ENCODE measurements around the gene RPL27A.

Gene RPL27A

DNA sequence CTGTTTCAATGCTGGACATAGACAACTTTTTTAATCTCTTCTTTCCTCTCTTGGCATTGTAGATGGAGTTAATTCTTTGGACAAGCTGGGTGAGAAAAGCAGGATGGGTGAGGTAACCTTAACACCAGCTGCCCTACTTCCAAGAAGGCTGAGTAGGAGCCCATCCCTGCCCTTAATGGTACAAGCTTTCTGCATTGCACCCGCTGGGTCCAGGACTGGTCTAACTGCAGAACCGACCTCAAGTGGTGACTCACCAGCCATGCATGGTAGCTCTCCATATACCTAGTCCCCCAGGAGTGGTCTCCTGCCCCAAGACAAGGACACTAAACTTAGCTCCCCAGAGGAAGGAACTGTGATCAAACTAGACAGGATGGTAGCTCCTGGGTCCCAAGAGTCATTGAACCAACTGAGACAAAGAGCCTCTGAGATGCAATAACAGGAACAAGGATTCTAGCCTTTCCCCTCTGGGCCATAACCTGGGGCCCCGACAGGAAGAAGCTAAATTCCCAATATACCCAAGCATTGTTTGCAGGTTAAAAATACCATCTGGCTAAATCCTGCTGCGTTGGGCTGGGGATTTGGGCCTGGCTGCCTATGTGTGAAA is 32.1 kb downstream of the RPL27A start:
- H3K27me3 Mint-ChIP-seq = no peaks in the 10 kb centered on the region
- no peaks in the 10 kb centered on the region for H3K36me3 Mint-ChIP-seq
- H3K9me3 Mint-ChIP-seq = no peaks in the 10 kb centered on the region
- no peak overlapping the region for H3K4me3 Mint-ChIP-seq
- peaks cover 16% of the 10 kb centered on the region for H3K4me1 Mint-ChIP-seq
- no peak for ATAC-seq (ENCODE audit: low read depth)
- no peak for DNase-seq (ENCODE audit: low spot score in 2 of 2)
- no peak overlapping the region for H3K27ac Mint-ChIP-seq

DNA sequence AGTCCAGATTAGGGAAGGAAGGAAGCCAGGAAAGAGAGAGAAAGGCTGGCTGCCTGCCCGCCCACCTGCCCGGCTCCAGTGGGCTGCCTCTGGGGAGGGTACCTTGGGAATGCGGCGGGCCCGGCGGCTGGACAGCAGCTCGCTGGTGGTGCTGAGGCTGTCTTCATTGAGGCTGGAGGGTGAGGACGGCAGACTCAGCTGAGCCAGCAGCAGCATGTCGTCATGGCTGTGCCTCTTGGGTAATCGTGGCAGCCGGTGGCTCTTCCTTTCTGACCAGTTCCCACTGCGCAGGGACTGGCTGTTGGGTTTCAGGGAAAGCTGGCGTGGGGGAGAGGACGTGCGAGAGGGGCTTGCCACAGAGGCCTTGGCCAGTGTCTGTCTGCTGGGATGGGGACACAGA is 32.9 kb downstream of the RPL27A start:
- no peak overlapping the region for H3K4me3 Mint-ChIP-seq
- H3K36me3 Mint-ChIP-seq = no peaks in the 10 kb centered on the region
- H3K27ac Mint-ChIP-seq = no peak overlapping the region
- H3K27me3 Mint-ChIP-seq = no peaks in the 10 kb centered on the region
- H3K9me3 Mint-ChIP-seq = no peaks in the 10 kb centered on the region
- DNase-seq (ENCODE audit: low spot score in 2 of 2) = no peak
- no peak for ATAC-seq (ENCODE audit: low read depth)
- H3K4me1 Mint-ChIP-seq = peaks cover 16% of the 10 kb centered on the region

DNA sequence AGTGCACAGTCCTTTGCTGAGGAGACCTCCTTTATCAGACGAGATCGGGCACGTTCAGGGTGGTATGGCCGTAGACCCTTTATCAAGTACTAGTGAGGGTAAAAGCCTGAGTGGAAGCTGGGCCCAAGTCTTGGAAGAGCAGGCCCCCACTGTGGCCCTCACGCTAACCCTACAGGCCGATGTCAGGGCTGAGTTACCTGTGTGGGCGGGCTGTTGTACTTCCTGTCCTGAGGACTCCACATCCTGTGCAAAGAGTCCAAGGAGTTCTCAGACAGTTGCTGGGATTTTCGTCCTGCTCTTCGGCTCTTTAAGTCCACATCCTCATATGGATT is 34.9 kb downstream of the RPL27A start:
- no peak for DNase-seq (ENCODE audit: low spot score in 2 of 2)
- peaks cover 4% of the 10 kb centered on the region for H3K27me3 Mint-ChIP-seq
- H3K9me3 Mint-ChIP-seq = no peaks in the 10 kb centered on the region
- peak overlapping the region; percentile 59 for H3K4me3 Mint-ChIP-seq
- H3K4me1 Mint-ChIP-seq = peaks cover 16% of the 10 kb centered on the region
- H3K27ac Mint-ChIP-seq = peak overlapping the region; percentile 38
- ATAC-seq (ENCODE audit: low read depth) = no peak
- no peaks in the 10 kb centered on the region for H3K36me3 Mint-ChIP-seq

DNA sequence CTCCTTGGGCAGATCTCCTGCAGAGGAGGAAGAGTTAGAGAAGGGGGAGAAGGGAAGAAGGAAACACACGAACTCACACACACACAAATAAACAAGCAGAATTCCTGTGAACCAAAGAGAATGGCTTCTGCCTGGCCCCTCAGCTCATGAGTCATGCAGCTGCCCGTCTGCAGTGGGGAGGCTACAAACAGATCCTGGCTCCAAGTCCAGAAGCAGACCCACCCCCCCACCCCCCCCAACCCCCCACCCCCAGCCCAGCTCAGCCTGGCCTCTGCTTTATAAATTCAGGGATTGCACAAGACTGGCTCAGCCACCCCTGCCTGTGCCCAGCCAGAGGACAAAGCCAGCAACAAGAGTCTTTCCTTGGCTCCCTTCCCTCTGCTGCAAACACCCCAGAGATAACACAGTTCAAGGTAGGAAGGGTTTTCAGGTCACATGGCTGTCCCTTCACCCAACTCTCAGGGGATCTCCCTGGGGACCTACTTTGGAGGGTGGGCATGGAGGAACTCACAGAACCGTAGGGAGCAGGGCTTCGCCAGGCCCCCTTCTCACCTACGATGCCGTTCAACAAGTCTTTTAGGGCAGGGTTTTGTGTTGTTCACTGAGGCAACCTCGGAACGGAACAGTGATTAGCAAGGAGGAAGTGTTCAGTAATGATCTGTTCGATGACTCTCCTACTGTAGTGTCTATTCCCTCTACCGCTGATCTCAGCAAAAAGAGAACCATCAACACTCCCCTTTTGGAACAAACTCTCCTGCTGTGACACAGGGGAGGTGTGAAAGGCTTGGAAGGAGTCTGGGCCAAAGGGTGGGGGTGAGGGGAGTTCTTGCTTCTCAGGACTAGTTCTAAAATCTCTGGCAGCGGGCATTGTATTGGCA is 35.5 kb downstream of the RPL27A start:
- Mint-ChIP-seq H3K27me3 (peaks cover 4% of the 10 kb centered on the region), H3K36me3 (no peaks in the 10 kb centered on the region), H3K27ac (peak overlapping the region; percentile 86), H3K4me1 (peaks cover 16% of the 10 kb centered on the region), H3K9me3 (no peaks in the 10 kb centered on the region), H3K4me3 (peak overlapping the region; percentile 84)
- DNase-seq (ENCODE audit: low spot score in 2 of 2) (peak in 1 of 2 donors; percentile 19), ATAC-seq (ENCODE audit: low read depth) (peak; percentile 96)

DNA sequence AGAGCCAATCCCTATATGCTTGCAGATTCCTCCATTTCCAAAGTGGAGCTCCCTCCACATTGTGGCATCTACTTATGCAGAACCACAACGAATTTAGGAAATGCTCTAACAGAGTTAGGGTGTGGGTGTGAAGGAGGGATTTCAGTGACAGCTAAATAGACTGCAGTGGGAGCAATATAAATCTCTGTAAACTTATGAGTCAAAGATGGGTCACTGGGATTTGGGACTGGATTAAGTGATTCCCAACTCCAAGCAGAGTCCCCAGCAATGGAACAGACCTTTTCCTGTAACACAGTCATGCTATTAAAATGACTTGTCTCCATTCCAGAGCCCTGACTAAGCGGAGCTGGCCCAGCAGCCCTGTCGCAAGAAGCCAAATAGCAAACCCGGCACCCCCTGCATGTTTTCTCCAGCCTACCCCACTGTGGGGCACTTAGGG is 36.6 kb downstream of the RPL27A start:
- H3K27me3 Mint-ChIP-seq = peaks cover 4% of the 10 kb centered on the region
- ATAC-seq (ENCODE audit: low read depth) (no peak), DNase-seq (ENCODE audit: low spot score in 2 of 2) (no peak)
- no peak overlapping the region for H3K4me3 Mint-ChIP-seq
- H3K4me1 Mint-ChIP-seq = peaks cover 16% of the 10 kb centered on the region
- H3K36me3 Mint-ChIP-seq = no peaks in the 10 kb centered on the region
- H3K9me3 Mint-ChIP-seq = no peaks in the 10 kb centered on the region
- H3K27ac Mint-ChIP-seq = no peak overlapping the region

DNA sequence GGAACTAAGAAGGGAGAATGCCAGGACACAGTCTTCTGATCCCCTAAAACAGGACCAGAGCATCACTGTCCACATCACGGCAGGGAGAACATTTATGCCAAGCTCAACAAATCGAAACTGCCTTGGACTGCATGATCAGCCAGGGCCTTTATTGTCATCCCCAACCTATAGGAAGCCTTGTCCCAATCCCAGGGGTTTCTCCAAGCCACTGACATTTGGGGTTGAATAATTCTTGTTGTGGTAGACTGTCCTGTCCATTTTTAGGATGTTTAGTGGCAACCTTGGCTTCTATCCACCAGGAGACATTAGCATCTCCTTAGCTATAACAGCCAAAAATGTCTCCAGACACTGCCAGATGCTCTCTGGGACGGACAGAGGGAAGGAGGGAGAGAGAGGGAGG is 37.1 kb downstream of the RPL27A start:
- Mint-ChIP-seq H3K27ac (no peak overlapping the region), H3K4me3 (no peak overlapping the region), H3K9me3 (no peaks in the 10 kb centered on the region), H3K27me3 (peaks cover 4% of the 10 kb centered on the region), H3K4me1 (peaks cover 16% of the 10 kb centered on the region), H3K36me3 (no peaks in the 10 kb centered on the region)
- ATAC-seq (ENCODE audit: low read depth) = no peak
- DNase-seq (ENCODE audit: low spot score in 2 of 2) = no peak

DNA sequence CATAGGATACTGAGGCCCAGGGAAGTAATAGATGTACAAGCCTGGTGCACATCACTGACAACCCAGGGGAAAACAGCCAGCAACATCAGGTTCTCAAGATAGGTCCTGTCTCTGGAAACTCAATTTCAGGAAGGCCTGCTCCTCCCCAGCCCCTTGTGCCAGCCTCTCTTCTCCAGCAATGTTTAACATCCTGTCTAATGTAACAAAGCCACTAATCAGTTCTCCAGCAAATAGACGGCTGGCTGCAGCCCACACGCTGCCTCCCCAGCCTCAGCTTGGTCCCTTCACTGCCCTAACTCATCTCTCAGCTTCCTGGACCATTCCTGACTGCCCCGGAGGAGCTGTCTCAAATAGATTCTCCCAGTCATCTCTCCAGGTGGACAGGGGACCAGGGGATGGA is 37.8 kb downstream of the RPL27A start:
- ATAC-seq (ENCODE audit: low read depth) = no peak
- no peak for DNase-seq (ENCODE audit: low spot score in 2 of 2)
- no peaks in the 10 kb centered on the region for H3K36me3 Mint-ChIP-seq
- no peaks in the 10 kb centered on the region for H3K9me3 Mint-ChIP-seq
- H3K27me3 Mint-ChIP-seq = peaks cover 4% of the 10 kb centered on the region
- no peak overlapping the region for H3K27ac Mint-ChIP-seq
- peaks cover 16% of the 10 kb centered on the region for H3K4me1 Mint-ChIP-seq
- no peak overlapping the region for H3K4me3 Mint-ChIP-seq

DNA sequence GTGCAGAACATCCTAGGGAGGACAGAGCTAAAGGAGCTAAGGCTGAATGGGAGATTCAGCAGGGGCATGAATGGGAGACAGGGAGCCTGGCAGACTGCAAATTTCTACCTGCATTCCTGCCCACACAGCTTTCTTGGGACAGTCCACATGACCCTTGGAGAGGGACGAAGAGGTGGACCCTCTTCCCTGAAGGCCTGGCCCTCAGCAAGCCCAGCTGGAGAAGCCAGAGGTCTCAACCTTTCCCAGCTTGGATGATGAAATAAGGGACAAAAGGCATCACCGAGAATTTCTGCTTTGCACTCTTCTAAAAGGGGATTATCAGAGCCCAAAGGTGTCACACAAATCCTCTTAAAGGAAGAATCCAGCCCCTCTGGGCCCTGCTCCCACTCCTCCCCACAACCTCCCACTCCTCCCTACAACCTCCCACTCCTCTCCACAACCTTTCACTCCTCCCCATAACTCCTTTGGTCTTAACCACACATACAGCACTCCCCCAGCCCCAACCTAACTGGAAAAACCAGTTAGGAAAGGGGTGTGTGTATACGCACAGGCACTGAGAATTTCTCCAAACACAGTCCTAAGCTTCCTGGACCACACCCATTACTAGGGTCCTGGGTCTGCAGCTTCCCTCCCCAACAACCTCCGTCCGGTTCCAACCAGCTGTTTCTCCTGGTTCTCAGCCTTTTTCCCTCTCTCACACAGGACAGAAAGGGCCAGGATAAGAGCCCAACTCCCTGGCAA is 38.4 kb downstream of the RPL27A start:
- Mint-ChIP-seq H3K4me3 (no peak overlapping the region), H3K9me3 (no peaks in the 10 kb centered on the region), H3K4me1 (peaks cover 16% of the 10 kb centered on the region), H3K36me3 (no peaks in the 10 kb centered on the region), H3K27me3 (peaks cover 4% of the 10 kb centered on the region), H3K27ac (no peak overlapping the region)
- ATAC-seq (ENCODE audit: low read depth) (no peak), DNase-seq (ENCODE audit: low spot score in 2 of 2) (no peak)

DNA sequence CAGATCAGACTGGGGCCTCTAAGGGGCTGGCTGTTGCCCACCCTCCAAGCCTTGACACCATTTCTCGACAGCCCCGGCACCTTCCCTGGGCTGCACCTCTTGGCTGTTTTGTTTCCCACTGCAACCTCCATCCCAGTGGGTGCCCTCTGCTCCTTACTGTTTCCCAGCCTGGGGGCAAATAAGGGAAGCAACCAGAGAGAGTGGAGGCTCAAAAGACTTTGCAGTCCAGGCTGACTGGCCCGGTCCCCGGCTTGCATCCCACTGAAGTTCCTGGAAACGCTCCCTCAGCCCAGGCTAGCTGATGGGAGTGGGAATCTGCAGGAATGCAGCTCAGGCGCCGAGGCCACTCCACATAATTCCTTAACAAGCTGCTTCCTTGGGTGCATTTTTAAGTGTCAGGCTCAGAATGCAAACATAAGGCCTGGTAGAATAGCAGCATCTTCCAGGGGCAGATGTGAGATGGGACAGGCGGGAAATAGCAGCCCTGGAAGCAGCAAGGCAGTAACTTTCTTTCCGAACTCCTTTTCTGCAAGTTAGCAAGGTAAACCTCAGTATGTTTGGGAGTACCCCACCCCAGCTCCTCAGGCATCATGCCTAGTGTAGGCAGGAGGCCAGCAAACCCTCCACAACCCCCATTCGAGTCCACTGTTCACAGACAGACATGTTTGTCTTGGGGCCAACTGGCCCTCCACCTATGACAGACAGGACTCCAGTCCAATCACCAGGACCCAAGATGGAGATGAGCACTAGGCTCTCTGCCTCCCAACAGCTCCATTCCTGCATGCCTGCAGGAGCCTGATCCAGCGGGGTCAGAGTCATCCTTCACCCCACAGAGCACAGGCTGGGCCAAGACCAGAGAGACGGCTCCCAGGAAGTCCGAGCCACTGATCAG is 39.3 kb downstream of the RPL27A start:
- peaks cover 4% of the 10 kb centered on the region for H3K27me3 Mint-ChIP-seq
- no peak for DNase-seq (ENCODE audit: low spot score in 2 of 2)
- no peak overlapping the region for H3K27ac Mint-ChIP-seq
- ATAC-seq (ENCODE audit: low read depth) = no peak
- H3K36me3 Mint-ChIP-seq = no peaks in the 10 kb centered on the region
- H3K4me1 Mint-ChIP-seq = peaks cover 16% of the 10 kb centered on the region
- H3K4me3 Mint-ChIP-seq = no peak overlapping the region
- H3K9me3 Mint-ChIP-seq = no peaks in the 10 kb centered on the region

DNA sequence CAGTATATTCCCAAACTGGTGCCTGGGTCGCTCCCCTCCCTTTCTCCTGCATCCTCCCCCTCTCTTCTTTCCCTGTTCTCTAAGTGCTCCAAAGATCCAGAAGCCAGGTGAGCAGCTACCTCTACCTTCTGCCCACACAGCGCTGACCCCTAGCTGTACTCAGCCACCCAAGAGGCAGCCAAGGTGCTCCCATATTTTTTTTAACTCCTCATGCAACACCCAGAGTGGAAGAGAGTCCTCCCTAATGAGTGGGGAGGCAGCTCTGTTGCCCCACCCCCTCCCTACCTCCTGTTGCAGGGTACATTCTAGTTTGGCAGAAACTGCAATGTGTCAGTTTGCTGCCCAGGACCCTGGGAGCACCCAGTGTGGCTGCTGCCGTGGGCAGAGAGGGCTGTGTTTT is 40.2 kb downstream of the RPL27A start:
- peaks cover 9% of the 10 kb centered on the region for H3K4me1 Mint-ChIP-seq
- ATAC-seq (ENCODE audit: low read depth) (no peak), DNase-seq (ENCODE audit: low spot score in 2 of 2) (no peak)
- H3K9me3 Mint-ChIP-seq = no peaks in the 10 kb centered on the region
- no peaks in the 10 kb centered on the region for H3K36me3 Mint-ChIP-seq
- H3K27ac Mint-ChIP-seq = no peak overlapping the region
- H3K4me3 Mint-ChIP-seq = no peak overlapping the region
- H3K27me3 Mint-ChIP-seq = peaks cover 4% of the 10 kb centered on the region

DNA sequence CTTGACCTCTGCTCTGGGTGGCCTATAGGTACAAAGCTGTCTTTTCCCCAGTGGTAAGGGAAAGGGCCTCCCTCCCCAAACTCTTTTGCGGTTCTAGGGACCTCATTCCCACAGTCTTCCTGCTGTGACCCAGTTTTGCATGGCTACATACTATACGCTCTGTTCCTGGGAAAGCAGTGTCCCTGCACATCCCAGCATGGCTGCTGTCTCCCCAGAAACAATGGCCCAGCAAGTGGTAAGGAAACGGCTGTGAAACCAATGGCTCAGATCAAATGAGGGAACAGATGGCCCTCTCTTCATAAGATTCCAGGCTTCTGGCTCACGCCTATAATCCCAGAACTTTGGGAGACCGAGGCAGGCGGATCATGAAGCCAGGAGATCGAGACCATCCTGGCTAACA is 41.1 kb downstream of the RPL27A start:
- H3K27ac Mint-ChIP-seq = no peak overlapping the region

DNA sequence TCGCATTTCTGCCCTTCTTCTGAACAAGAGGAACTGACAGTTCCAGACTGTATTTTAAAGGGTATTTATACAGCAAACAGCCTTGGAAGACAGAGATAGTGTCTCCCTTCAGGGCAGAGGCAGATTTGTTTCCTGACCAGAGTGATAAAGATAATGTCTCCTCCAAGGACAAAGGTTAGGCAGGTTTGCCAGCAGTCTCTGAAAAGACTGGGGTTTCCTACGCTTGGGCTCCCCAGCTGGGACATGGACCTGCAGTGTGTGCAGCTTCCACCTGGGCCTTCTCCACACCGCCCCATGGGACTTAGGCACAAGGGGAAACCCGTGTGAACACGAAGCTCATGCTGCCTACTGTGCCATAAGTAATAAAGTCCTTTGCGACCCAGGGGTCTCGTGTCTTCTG is 42.1 kb downstream of the RPL27A start:
- DNase-seq (ENCODE audit: low spot score in 2 of 2) (no peak), ATAC-seq (ENCODE audit: low read depth) (no peak)
- Mint-ChIP-seq H3K4me3 (no peak overlapping the region), H3K4me1 (no peaks in the 10 kb centered on the region), H3K36me3 (no peaks in the 10 kb centered on the region), H3K9me3 (no peaks in the 10 kb centered on the region), H3K27ac (no peak overlapping the region), H3K27me3 (peaks cover 4% of the 10 kb centered on the region)

More for the DNA sequence above, 41.1 kb downstream of the RPL27A start:
- Mint-ChIP-seq H3K4me1 (peaks cover 3% of the 10 kb centered on the region), H3K9me3 (no peaks in the 10 kb centered on the region), H3K36me3 (no peaks in the 10 kb centered on the region), H3K27me3 (peaks cover 4% of the 10 kb centered on the region), H3K4me3 (no peak overlapping the region)
- ATAC-seq (ENCODE audit: low read depth) (no peak), DNase-seq (ENCODE audit: low spot score in 2 of 2) (no peak)

DNA sequence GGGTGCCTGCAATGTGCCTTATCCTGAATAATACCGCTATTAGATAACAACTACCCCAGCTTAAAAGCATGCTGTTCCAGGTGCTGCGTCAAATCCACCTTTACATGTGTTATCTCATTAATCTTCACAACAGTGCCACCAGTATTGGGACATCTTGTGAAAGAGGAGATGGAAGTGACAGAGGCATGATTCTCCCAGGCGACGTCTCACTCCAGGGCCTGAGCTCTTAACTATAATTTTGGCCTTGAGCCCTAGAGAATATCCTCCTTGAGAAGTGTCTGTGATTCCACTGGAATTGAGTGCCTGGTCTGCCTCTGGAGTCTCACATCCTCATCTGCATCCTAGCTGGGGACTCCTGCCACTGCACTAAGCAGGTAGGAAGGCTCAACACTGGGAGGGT is 43.8 kb downstream of the RPL27A start:
- Mint-ChIP-seq H3K9me3 (no peaks in the 10 kb centered on the region), H3K36me3 (no peaks in the 10 kb centered on the region)

More for the DNA sequence above, 43.8 kb downstream of the RPL27A start:
- Mint-ChIP-seq H3K27me3 (peaks cover 4% of the 10 kb centered on the region), H3K27ac (no peak overlapping the region), H3K4me1 (no peaks in the 10 kb centered on the region), H3K4me3 (no peak overlapping the region)
- DNase-seq (ENCODE audit: low spot score in 2 of 2) (no peak), ATAC-seq (ENCODE audit: low read depth) (no peak)

Measured in memory B cell (primary cell).